Endothelial cell (in vitro differentiated cells): ENCODE results near the gene SLC16A11. TPM values are rescaled to one million over a fixed set of nuclear protein-coding genes. Genes with fewer than 3 reads are reported as not detected.
A peak's percentile ranks its signal among the peaks of the same experiment; 100 is the strongest.

Experiments
- DNase-seq: peaks from one replicate; pipeline ENCODE4 v3.0.0; 2021; ENCODE audit warnings: low spot score
- H3K27ac Mint-ChIP-seq: one replicate; pipeline ENCODE4 v1.8.0; 2021; ENCODE audit warnings: mixed read lengths, inconsistent platforms; ENCODE audit not compliant: unreplicated experiment
- H3K27me3 Mint-ChIP-seq: one replicate; pipeline ENCODE4 v1.8.0; 2021; ENCODE audit warnings: mild to moderate bottlenecking, moderate library complexity, mixed read lengths, inconsistent platforms; ENCODE audit not compliant: unreplicated experiment
- H3K36me3 Mint-ChIP-seq: one replicate; pipeline ENCODE4 v1.8.0; 2021; ENCODE audit warnings: mild to moderate bottlenecking, low read depth, mixed read lengths, inconsistent platforms; ENCODE audit not compliant: unreplicated experiment
- H3K4me1 Mint-ChIP-seq: one replicate; pipeline ENCODE4 v1.8.0; 2021; ENCODE audit warnings: mild to moderate bottlenecking, mixed read lengths, inconsistent platforms; ENCODE audit not compliant: unreplicated experiment
- H3K4me3 Mint-ChIP-seq: one replicate; pipeline ENCODE4 v1.8.0; 2021; ENCODE audit warnings: mild to moderate bottlenecking, mixed read lengths, inconsistent platforms; ENCODE audit not compliant: unreplicated experiment
- H3K9me3 Mint-ChIP-seq: one replicate; pipeline ENCODE4 v1.8.0; 2021; ENCODE audit warnings: mixed read lengths, inconsistent platforms; ENCODE audit not compliant: unreplicated experiment
- total RNA-seq: library from RNA; stranded (reverse); fragmentation: NEBNext Ultra II Directional; extraction: Animal tissue kit (Norgen Biotek cat#: 25700); gene quantifications from one replicate; pipeline ENCODE4 v1.2.1, GENCODE V29; 2021; ENCODE audit not compliant: unreplicated experiment
- TF ChIP-seq, protein P1 (sequence below): fragments of 200-600 bp; sonication (generic); IDR thresholded peaks from one replicate; pipeline ENCODE4 v1.5.0; 2021; ENCODE audit warnings: antibody characterized with exemption; ENCODE audit not compliant: unreplicated experiment

Gene SLC16A11
- total RNA-seq, 1 donor from 2014 or later: 0.33 TPM

DNA sequence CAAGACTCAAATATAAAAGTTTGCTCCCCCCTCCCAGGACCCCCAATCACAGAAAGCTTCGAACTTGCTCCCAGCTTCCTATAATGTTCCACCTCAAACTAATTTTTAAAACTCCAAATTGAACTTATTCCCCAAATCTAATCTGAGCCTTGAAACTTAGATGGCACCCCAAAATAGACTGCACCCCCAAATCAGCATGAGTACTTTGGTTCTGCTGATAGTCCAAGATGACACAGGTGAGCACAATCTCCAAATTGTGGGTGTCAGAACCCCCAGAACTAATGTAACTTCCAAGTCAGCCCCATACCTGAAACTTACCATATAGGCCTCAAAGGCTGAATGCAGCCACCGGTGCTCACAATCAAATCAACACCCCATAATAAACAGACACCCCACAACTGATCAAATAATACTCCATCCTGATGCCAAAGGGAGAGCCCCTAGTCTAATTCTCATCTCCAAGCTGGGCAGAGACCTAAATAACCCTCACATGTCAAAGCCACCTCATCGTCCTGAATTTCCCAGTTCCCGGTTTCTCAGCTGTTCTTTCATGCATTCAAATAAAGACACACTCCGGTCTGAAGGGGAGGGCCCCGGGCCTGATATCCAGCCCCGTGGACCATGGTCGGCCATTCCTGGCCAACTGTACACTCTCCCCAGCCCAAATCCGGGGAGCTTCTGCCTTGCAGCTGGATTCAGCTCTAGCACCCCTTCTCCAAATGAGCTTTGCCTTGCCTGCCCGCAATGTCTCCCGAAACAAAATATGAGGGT is 22.8 kb downstream of the SLC16A11 start:
- Mint-ChIP-seq H3K4me3 (peak overlapping the region; percentile 89), H3K9me3 (no peaks in the 10 kb centered on the region), H3K36me3 (peaks cover 35% of the 10 kb centered on the region), H3K27me3 (peaks cover 28% of the 10 kb centered on the region), H3K4me1 (peaks cover 80% of the 10 kb centered on the region), H3K27ac (peak overlapping the region; percentile 100)
- no peak for DNase-seq
- TF ChIP-seq, protein P1, sequence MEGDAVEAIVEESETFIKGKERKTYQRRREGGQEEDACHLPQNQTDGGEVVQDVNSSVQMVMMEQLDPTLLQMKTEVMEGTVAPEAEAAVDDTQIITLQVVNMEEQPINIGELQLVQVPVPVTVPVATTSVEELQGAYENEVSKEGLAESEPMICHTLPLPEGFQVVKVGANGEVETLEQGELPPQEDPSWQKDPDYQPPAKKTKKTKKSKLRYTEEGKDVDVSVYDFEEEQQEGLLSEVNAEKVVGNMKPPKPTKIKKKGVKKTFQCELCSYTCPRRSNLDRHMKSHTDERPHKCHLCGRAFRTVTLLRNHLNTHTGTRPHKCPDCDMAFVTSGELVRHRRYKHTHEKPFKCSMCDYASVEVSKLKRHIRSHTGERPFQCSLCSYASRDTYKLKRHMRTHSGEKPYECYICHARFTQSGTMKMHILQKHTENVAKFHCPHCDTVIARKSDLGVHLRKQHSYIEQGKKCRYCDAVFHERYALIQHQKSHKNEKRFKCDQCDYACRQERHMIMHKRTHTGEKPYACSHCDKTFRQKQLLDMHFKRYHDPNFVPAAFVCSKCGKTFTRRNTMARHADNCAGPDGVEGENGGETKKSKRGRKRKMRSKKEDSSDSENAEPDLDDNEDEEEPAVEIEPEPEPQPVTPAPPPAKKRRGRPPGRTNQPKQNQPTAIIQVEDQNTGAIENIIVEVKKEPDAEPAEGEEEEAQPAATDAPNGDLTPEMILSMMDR: no peak

DNA sequence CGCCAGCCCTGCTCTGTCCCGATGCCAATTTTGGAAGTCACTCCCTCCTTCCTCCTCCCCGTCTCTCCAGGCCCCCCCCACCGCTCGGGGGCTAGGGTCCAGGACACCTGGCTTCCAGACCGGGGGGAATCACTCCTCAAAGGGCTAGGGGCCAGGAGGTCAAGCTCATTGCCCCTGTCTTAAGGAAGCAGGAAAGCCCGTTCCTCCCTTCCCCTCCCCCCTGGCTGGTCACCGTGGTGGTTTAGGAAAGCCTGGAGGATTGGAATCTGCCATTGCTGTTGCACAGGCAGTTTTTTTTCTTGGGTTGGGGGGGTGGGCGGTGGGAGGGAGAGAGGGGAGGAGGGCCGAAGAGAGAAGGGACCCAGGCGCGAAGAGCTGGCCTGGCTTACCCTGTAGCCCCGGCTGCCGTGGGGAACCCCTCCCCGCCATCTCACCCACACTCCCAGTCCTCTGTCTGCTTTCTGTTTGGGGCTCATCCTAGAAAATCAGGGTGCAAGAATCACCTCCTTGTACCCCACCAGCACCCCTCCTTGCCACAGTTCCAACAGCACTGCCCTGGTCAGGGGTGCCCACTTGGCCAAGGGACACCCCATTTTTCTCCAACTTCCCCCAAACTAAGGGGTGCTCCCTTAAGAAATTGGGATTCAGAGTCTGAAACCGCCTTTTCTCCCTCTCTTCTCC is 23.9 kb downstream of the SLC16A11 start:
- Mint-ChIP-seq H3K36me3 (peaks cover 28% of the 10 kb centered on the region), H3K4me3 (peak overlapping the region; percentile 89), H3K4me1 (peaks cover 84% of the 10 kb centered on the region), H3K9me3 (no peaks in the 10 kb centered on the region), H3K27ac (peak overlapping the region; percentile 100), H3K27me3 (peaks cover 27% of the 10 kb centered on the region)
- TF ChIP-seq, protein P1: no peak
- DNase-seq: peak; percentile 74

- H3K27ac Mint-ChIP-seq: peak overlapping the region; percentile 89
- H3K4me1 Mint-ChIP-seq: peaks cover 80% of the 10 kb centered on the region
Observed at GRCh38 chr17:7019367-7019766, 24.5 kb downstream of the SLC16A11 start.

GRCh38 chr17:7018331-7018964 is 25.4 kb downstream of the SLC16A11 start:
- H3K36me3 Mint-ChIP-seq: peaks cover 17% of the 10 kb centered on the region
- H3K4me3 Mint-ChIP-seq: peak overlapping the region; percentile 83
- H3K9me3 Mint-ChIP-seq: no peaks in the 10 kb centered on the region
- no peak for DNase-seq
- peaks cover 82% of the 10 kb centered on the region for H3K4me1 Mint-ChIP-seq
- H3K27ac Mint-ChIP-seq: peak overlapping the region; percentile 89
- TF ChIP-seq, protein P1: no peak
- H3K27me3 Mint-ChIP-seq: peaks cover 29% of the 10 kb centered on the region

More at GRCh38 chr17:7019367-7019766, 24.5 kb downstream of the SLC16A11 start:
- Mint-ChIP-seq H3K36me3 (peaks cover 22% of the 10 kb centered on the region), H3K4me3 (peak overlapping the region; percentile 83), H3K27me3 (peaks cover 27% of the 10 kb centered on the region), H3K9me3 (no peaks in the 10 kb centered on the region)
- no peak for DNase-seq
- TF ChIP-seq, protein P1: no peak
